ENCODE results near the gene C1orf159.

DNA sequence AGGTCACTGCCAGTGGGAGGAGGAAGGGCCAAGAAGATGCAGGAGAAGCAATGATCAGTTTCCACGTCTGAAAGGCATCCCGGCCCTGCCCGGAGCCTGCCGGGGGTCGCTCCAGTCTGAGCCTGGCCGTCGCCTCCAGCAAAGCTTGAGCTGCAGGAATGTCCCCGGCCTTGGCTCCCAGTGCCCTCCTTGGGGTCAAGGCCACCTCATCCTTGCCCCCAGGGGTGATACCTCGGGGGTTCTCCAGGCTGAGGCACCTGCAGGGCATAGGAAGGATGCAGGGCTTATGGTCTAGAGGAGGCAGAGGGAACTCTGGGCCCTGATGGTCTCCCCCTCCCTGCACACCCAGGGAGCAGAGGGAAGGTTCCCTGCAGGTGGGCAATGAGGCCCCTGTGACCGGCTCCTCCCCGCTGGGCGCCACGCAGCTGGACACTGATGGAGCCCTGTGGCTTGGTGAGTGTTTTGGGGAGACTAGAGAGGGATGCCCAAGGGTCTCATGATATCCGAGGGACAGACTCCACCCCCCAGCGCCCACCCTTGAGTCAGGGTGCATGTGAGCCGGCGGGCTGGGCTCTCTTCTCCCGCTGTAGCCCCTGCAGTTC is 61.7 kb downstream of the C1orf159 start:
- TF ChIP-seq POLR2A (IDR thresholded peaks at IDR 0.05) (no peak), CTCF (IDR thresholded peaks at IDR 0.05) (no peak)

Data from esophagus squamous epithelium (tissue), 4 donors.